SU-DHL-6 (cell line): ENCODE results near the gene RCHY1.

Experiments used
- H2AFZ ChIP-seq: fragments of 200-600 bp; sonication (generic); 2 replicates; pipeline ENCODE4 v1.6.1; 2014; ENCODE audit warnings: low read depth, mild to moderate bottlenecking, moderate library complexity, mixed read lengths, antibody characterized with exemption, low read length; ENCODE audit not compliant: severe bottlenecking
- H3F3A ChIP-seq: fragments of 200-600 bp; shearing (Covaris generic); 2 replicates; pipeline ENCODE4 v1.6.0; 2016; ENCODE audit warnings: antibody characterized with exemption, mild to moderate bottlenecking; ENCODE audit not compliant: insufficient read depth
- H3K27ac ChIP-seq: fragments of 200-600 bp; sonication (generic); 2 replicates; pipeline ENCODE4 v1.5.1; 2016; ENCODE audit warnings: low read depth, mild to moderate bottlenecking, low read length, moderate library complexity, mixed read lengths
- H3K27me3 ChIP-seq: fragments of 200-600 bp; sonication (generic), shearing (Covaris generic); 2 replicates; pipeline ENCODE4 v1.6.0; 2014; ENCODE audit warnings: mild to moderate bottlenecking, low read length
- H3K36me3 ChIP-seq: fragments of 200-600 bp; sonication (generic); 2 replicates; pipeline ENCODE4 v1.6.1; 2014; ENCODE audit warnings: mild to moderate bottlenecking, low read length, mixed read lengths
- H3K4me2 ChIP-seq: fragments of 300-600, 200-600 bp; shearing (Covaris generic), sonication (generic); 2 replicates; pipeline ENCODE4 v1.6.0; 2014; ENCODE audit warnings: low read length, low read depth, mild to moderate bottlenecking; ENCODE audit not compliant: poor library complexity, severe bottlenecking
- H3K4me3 ChIP-seq: fragments of 200-600 bp; sonication (generic); 2 replicates; pipeline ENCODE4 v1.5.1; 2014; ENCODE audit warnings: antibody characterized with exemption, low read length, mild to moderate bottlenecking, mixed read lengths; ENCODE audit not compliant: insufficient read depth, poor library complexity, severe bottlenecking
- H3K79me2 ChIP-seq: fragments of 200-600 bp; sonication (generic); 2 replicates; pipeline ENCODE4 v1.6.1; 2014; ENCODE audit warnings: mild to moderate bottlenecking, low read length, moderate library complexity; ENCODE audit not compliant: insufficient read depth
- H3K9ac ChIP-seq: fragments of 200-600 bp; sonication (generic); 2 replicates; pipeline ENCODE4 v1.7.0; 2014; ENCODE audit warnings: mild to moderate bottlenecking, low read length
- H3K9me2 ChIP-seq: fragments of 200-600 bp; sonication (generic); replicated peaks from 2 replicates; pipeline ENCODE4 v1.6.1; 2014; ENCODE audit warnings: low read length; ENCODE audit not compliant: insufficient read depth
- H3K9me3 ChIP-seq: fragments of 200-600 bp; sonication (generic); 2 replicates; pipeline ENCODE4 v1.6.1; 2014; ENCODE audit warnings: low read length, mixed read lengths; ENCODE audit not compliant: insufficient read depth
- H4K20me1 ChIP-seq: fragments of 200-600 bp; sonication (generic); 2 replicates; pipeline ENCODE4 v1.6.1; 2014; ENCODE audit warnings: low read depth, mild to moderate bottlenecking, antibody characterized with exemption, low read length, moderate library complexity, mixed read lengths
- CTCF ChIP-seq: fragments of 200-600 bp; sonication (generic); IDR thresholded peaks from one replicate; pipeline ENCODE4 v1.5.1; 2017; ENCODE audit warnings: antibody characterized with exemption, mild to moderate bottlenecking, low read length, moderate library complexity; ENCODE audit not compliant: insufficient read depth, poor library complexity, severe bottlenecking
- EZH2phosphoT487 ChIP-seq: fragments of 200-600 bp; sonication (generic), shearing (Covaris generic); conservative IDR thresholded peaks from 2 replicates; pipeline ENCODE4 v1.6.1; 2018; ENCODE audit warnings: mild to moderate bottlenecking, antibody characterized with exemption, low read length, moderate library complexity, mixed read lengths

Gene RCHY1

GRCh38 chr4:75555294-75556164, 41.3 kb upstream of the RCHY1 start, which contains the start of gene ODAPH:
TSS of gene ODAPH (plus strand) at chr4:75556066. CDS start at chr4:75556083, 17 bp downstream.
- H4K20me1 ChIP-seq, result no peaks in the 10 kb centered on the region
- H3K27me3 ChIP-seq, result no peaks in the 10 kb centered on the region
- H2AFZ ChIP-seq, result no peak within 1 kb of the TSS
- no peak within 1 kb of the TSS for H3K4me2 ChIP-seq
- no peaks in the 10 kb centered on the region for H3K9me3 ChIP-seq
- TF ChIP-seq EZH2phosphoT487 (no peak), CTCF (no peak)
- H3F3A ChIP-seq, result no peaks in the 10 kb centered on the region
- H3K36me3 ChIP-seq, result no peaks in the 10 kb centered on the region
- H3K4me3 ChIP-seq, result no peak within 1 kb of the TSS
- H3K9ac ChIP-seq, result no peak within 1 kb of the TSS
- H3K9me2 ChIP-seq, result no peaks in the 10 kb centered on the region
- no peaks in the 10 kb centered on the region for H3K79me2 ChIP-seq
- no peak within 1 kb of the TSS for H3K27ac ChIP-seq

GRCh38 chr4:75552452-75552851, 38.2 kb upstream of the RCHY1 start:
- Histone ChIP-seq H3K4me2 (no peak overlapping the region), H4K20me1 (no peaks in the 10 kb centered on the region), H3K27ac (no peak overlapping the region), H3K9me2 (no peaks in the 10 kb centered on the region), H3K36me3 (no peaks in the 10 kb centered on the region), H3K9me3 (no peaks in the 10 kb centered on the region), H3K9ac (no peak overlapping the region), H2AFZ (no peak overlapping the region), H3K79me2 (no peaks in the 10 kb centered on the region), H3K4me3 (no peak overlapping the region), H3K27me3 (no peaks in the 10 kb centered on the region), H3F3A (no peaks in the 10 kb centered on the region)
- TF ChIP-seq CTCF (no peak), EZH2phosphoT487 (no peak)

- Histone ChIP-seq H3K4me2 (no peak overlapping the region), H2AFZ (no peak overlapping the region), H3K4me3 (no peak overlapping the region), H3K9ac (no peak overlapping the region), H4K20me1 (no peaks in the 10 kb centered on the region), H3K79me2 (no peaks in the 10 kb centered on the region), H3F3A (no peaks in the 10 kb centered on the region), H3K27me3 (no peaks in the 10 kb centered on the region), H3K9me2 (no peaks in the 10 kb centered on the region), H3K36me3 (no peaks in the 10 kb centered on the region), H3K27ac (no peak overlapping the region), H3K9me3 (no peaks in the 10 kb centered on the region)
- TF ChIP-seq CTCF (no peak), EZH2phosphoT487 (no peak)
Observed at GRCh38 chr4:75549019-75549418, 34.8 kb upstream of the RCHY1 start.
